Muscle of leg (tissue), 11 donors: ENCODE results near the gene COL5A2. TPM values are rescaled to one million over a fixed set of nuclear protein-coding genes. Genes with fewer than 3 reads are reported as not detected.
A peak's percentile ranks its signal among the peaks of the same experiment; 100 is the strongest.

Experiments used
- DNase-seq: peaks from one replicate; pipeline ENCODE4 v3.0.0; 2013
- H3K27ac ChIP-seq: one replicate; pipeline ENCODE4 v1.5.1; 2013; ENCODE audit warnings: mild to moderate bottlenecking, low read length, control low read depth
- H3K27me3 ChIP-seq: one replicate; pipeline ENCODE4 v1.6.1; 2013; ENCODE audit warnings: low read length; ENCODE audit not compliant: control insufficient read depth, insufficient read depth
- H3K36me3 ChIP-seq: one replicate; pipeline ENCODE4 v1.6.1; 2013; ENCODE audit warnings: low read length; ENCODE audit not compliant: control insufficient read depth, insufficient read depth
- H3K4me1 ChIP-seq: one replicate; pipeline ENCODE4 v1.6.1; 2013; ENCODE audit warnings: low read length; ENCODE audit not compliant: control insufficient read depth, insufficient read depth
- H3K4me3 ChIP-seq: one replicate; pipeline ENCODE4 v1.5.1; 2013; ENCODE audit warnings: low read length, control low read depth
- H3K9me3 ChIP-seq: replicated peaks from 2 replicates; pipeline ENCODE4 v1.6.1; 2013; ENCODE audit warnings: low read depth, low read length; ENCODE audit not compliant: control insufficient read depth
- WGBS: methylation state at CpG from one replicate; pipeline ENCODE4 v1.1.5; 2013; ENCODE audit warnings: missing lambda C conversion rate; ENCODE audit not compliant: insufficient coverage; 5-methylcytosine and 5-hydroxymethylcytosine counted together
- polyA plus RNA-seq, 8 donors: library from polyadenylated mRNA; unstranded; fragments of 120-200 nt; gene quantifications; one replicate each; pipeline versions ENCODE4 v1.2.1 to v1.2.3, GENCODE V29; 2013; ENCODE audit warnings: inconsistent platforms in 1 of 8, low replicate concordance in 1 of 8; ENCODE audit not compliant: insufficient read length in 8 of 8, insufficient read depth in 1 of 8
- total RNA-seq: library from RNA; stranded (reverse); fragments of 120-200 nt; gene quantifications from one replicate; pipeline ENCODE4 v1.2.4, GENCODE V29; 2013

COL5A2 gene
- total and polyA plus RNA-seq, 9 donors, result 297 to 792 (median 487) TPM

- Histone ChIP-seq H3K4me3 (no peak overlapping the region), H3K36me3 (no peaks in the 10 kb centered on the region), H3K9me3 (no peaks in the 10 kb centered on the region), H3K27ac (peak overlapping the region; percentile 74), H3K4me1 (peaks cover 13% of the 10 kb centered on the region), H3K27me3 (no peaks in the 10 kb centered on the region)
- no CpG with 5 or more reads among the region's 3 CpGs for WGBS
- DNase-seq, result no peak
Observed at GRCh38 chr2:189165656-189166380, 13.7 kb downstream of the COL5A2 start.

- Histone ChIP-seq H3K27ac (peak overlapping the region; percentile 74), H3K9me3 (no peaks in the 10 kb centered on the region), H3K4me1 (peaks cover 13% of the 10 kb centered on the region), H3K36me3 (no peaks in the 10 kb centered on the region), H3K27me3 (no peaks in the 10 kb centered on the region), H3K4me3 (no peak overlapping the region)
- peak; percentile 89 for DNase-seq
- WGBS, result no CpG with 5 or more reads among the region's 1 CpG
Observed at GRCh38 chr2:189164746-189165145, 14.8 kb downstream of the COL5A2 start.

- DNase-seq, result no peak
- Histone ChIP-seq H3K4me1 (peaks cover 11% of the 10 kb centered on the region), H3K9me3 (no peaks in the 10 kb centered on the region), H3K27ac (peak overlapping the region; percentile 54), H3K27me3 (no peaks in the 10 kb centered on the region), H3K4me3 (no peak overlapping the region), H3K36me3 (no peaks in the 10 kb centered on the region)
- no CpG with 5 or more reads among the region's 3 CpGs for WGBS
Observed at GRCh38 chr2:189163889-189164288, 15.7 kb downstream of the COL5A2 start.

- Histone ChIP-seq H3K27ac (no peak overlapping the region), H3K27me3 (no peaks in the 10 kb centered on the region), H3K4me1 (peaks cover 10% of the 10 kb centered on the region), H3K4me3 (no peak overlapping the region), H3K36me3 (no peaks in the 10 kb centered on the region), H3K9me3 (no peaks in the 10 kb centered on the region)
- DNase-seq, result no peak
Observed at GRCh38 chr2:189162566-189162965, 17.0 kb downstream of the COL5A2 start.

GRCh38 chr2:189161894-189162293, 17.7 kb downstream of the COL5A2 start:
- DNase-seq, result no peak
- no peaks in the 10 kb centered on the region for H3K27me3 ChIP-seq
- no peaks in the 10 kb centered on the region for H3K36me3 ChIP-seq
- H3K4me1 ChIP-seq, result peaks cover 8% of the 10 kb centered on the region
- no peak overlapping the region for H3K4me3 ChIP-seq
- no peak overlapping the region for H3K27ac ChIP-seq
- H3K9me3 ChIP-seq, result no peaks in the 10 kb centered on the region
- WGBS, result no CpG with 5 or more reads among the region's 3 CpGs

- H3K27me3 ChIP-seq, result no peaks in the 10 kb centered on the region
- no peaks in the 10 kb centered on the region for H3K36me3 ChIP-seq
- H3K9me3 ChIP-seq, result no peaks in the 10 kb centered on the region
- no peak overlapping the region for H3K4me3 ChIP-seq
- H3K27ac ChIP-seq, result no peak overlapping the region
- DNase-seq, result no peak
- H3K4me1 ChIP-seq, result no peaks in the 10 kb centered on the region
- WGBS, result no CpG with 5 or more reads among the region's 4 CpGs
Observed at GRCh38 chr2:189159717-189160116, 19.8 kb downstream of the COL5A2 start.

GRCh38 chr2:189159273-189159672, 20.3 kb downstream of the COL5A2 start:
- WGBS, result no CpG with 5 or more reads among the region's 2 CpGs
- Histone ChIP-seq H3K9me3 (no peaks in the 10 kb centered on the region), H3K27me3 (no peaks in the 10 kb centered on the region), H3K27ac (no peak overlapping the region), H3K36me3 (no peaks in the 10 kb centered on the region), H3K4me3 (no peak overlapping the region), H3K4me1 (peaks cover 2% of the 10 kb centered on the region)
- no peak for DNase-seq

GRCh38 chr2:189157939-189158338, 21.6 kb downstream of the COL5A2 start:
- DNase-seq, result no peak
- Histone ChIP-seq H3K36me3 (no peaks in the 10 kb centered on the region), H3K27me3 (no peaks in the 10 kb centered on the region), H3K9me3 (no peaks in the 10 kb centered on the region), H3K4me1 (peaks cover 3% of the 10 kb centered on the region), H3K27ac (no peak overlapping the region), H3K4me3 (no peak overlapping the region)
- WGBS, result no CpG with 5 or more reads among the region's 1 CpG

GRCh38 chr2:189157456-189157855, 22.1 kb downstream of the COL5A2 start:
- H3K27me3 ChIP-seq, result no peaks in the 10 kb centered on the region
- no peaks in the 10 kb centered on the region for H3K36me3 ChIP-seq
- no peaks in the 10 kb centered on the region for H3K9me3 ChIP-seq
- no peak for DNase-seq
- no peak overlapping the region for H3K4me3 ChIP-seq
- H3K4me1 ChIP-seq, result peaks cover 5% of the 10 kb centered on the region
- no peak overlapping the region for H3K27ac ChIP-seq

GRCh38 chr2:189155795-189156194, 23.8 kb downstream of the COL5A2 start:
- Histone ChIP-seq H3K27me3 (no peaks in the 10 kb centered on the region), H3K4me1 (peaks cover 7% of the 10 kb centered on the region), H3K36me3 (no peaks in the 10 kb centered on the region), H3K27ac (no peak overlapping the region), H3K9me3 (no peaks in the 10 kb centered on the region), H3K4me3 (no peak overlapping the region)
- no CpG with 5 or more reads among the region's 1 CpG for WGBS
- DNase-seq, result no peak

- Histone ChIP-seq H3K4me3 (no peak overlapping the region), H3K27me3 (no peaks in the 10 kb centered on the region), H3K9me3 (no peaks in the 10 kb centered on the region), H3K4me1 (peaks cover 7% of the 10 kb centered on the region), H3K36me3 (no peaks in the 10 kb centered on the region), H3K27ac (peak overlapping the region; percentile 84)
- WGBS, result 6% methylated on average over 2 of the region's 2 CpGs
- DNase-seq, result peak; percentile 96
Observed at GRCh38 chr2:189153619-189154018, 25.9 kb downstream of the COL5A2 start.
